COLO829 (cell line): ENCODE measurements around the gene SCLY.
A peak's percentile ranks its signal among the peaks of the same experiment; 100 is the strongest.
"Not testable (repeated sequence)": the region's sequence is repeated elsewhere in the genome, so short reads cannot be mapped to it uniquely, and the experiment has no call there.

Experiments
- DNase-seq: peaks from one replicate; pipeline ENCODE4 v3.0.0; 2012; ENCODE audit warnings: low spot score

Gene SCLY

GRCh38 chr2:238060542-238061314 lies at the start of gene SCLY:
SCLY (plus strand) TSS chr2:238061001; CDS start chr2:238061055, 54 bp downstream.
- DNase-seq: peak; percentile 94

GRCh38 chr2:238013806-238014205 lies 47.0 kb upstream of the SCLY start:
- no peak for DNase-seq

GRCh38 chr2:238015705-238016104 lies 45.1 kb upstream of the SCLY start:
- no peak for DNase-seq

GRCh38 chr2:238016526-238016925 lies 44.3 kb upstream of the SCLY start:
- no peak for DNase-seq

- DNase-seq: no peak
Observed at GRCh38 chr2:238019962-238020361, 40.8 kb upstream of the SCLY start.

GRCh38 chr2:238020816-238021215 lies 40.0 kb upstream of the SCLY start:
- no peak for DNase-seq

- no peak for DNase-seq
Observed at GRCh38 chr2:238021327-238021726, 39.5 kb upstream of the SCLY start.

GRCh38 chr2:238022594-238023157 lies 38.1 kb upstream of the SCLY start:
- DNase-seq: no peak

GRCh38 chr2:238023608-238024007 lies 37.2 kb upstream of the SCLY start:
- DNase-seq: no peak

GRCh38 chr2:238024986-238025385 lies 35.8 kb upstream of the SCLY start:
- DNase-seq: no peak

GRCh38 chr2:238025741-238026360 lies 35.0 kb upstream of the SCLY start:
- DNase-seq: no peak

GRCh38 chr2:238027058-238027457 lies 33.7 kb upstream of the SCLY start:
- no peak for DNase-seq

- no peak for DNase-seq
Observed at GRCh38 chr2:238027591-238028415, 33.0 kb upstream of the SCLY start.

GRCh38 chr2:238029853-238030252 lies 30.9 kb upstream of the SCLY start:
- no peak for DNase-seq

- DNase-seq: no peak
Observed at GRCh38 chr2:238030422-238031155, 30.2 kb upstream of the SCLY start.

GRCh38 chr2:238031751-238032150 lies 29.1 kb upstream of the SCLY start:
- DNase-seq: no peak

GRCh38 chr2:238032755-238033337 lies 28.0 kb upstream of the SCLY start:
- no peak for DNase-seq

- not testable (repeated sequence) for DNase-seq
Observed at GRCh38 chr2:238033991-238034390, 26.8 kb upstream of the SCLY start.

- no peak for DNase-seq
Observed at GRCh38 chr2:238038203-238038602, 22.6 kb upstream of the SCLY start.

GRCh38 chr2:238039151-238039550 lies 21.6 kb upstream of the SCLY start:
- DNase-seq: no peak

GRCh38 chr2:238039985-238040384 lies 20.8 kb upstream of the SCLY start:
- DNase-seq: no peak
